H1 (cell line): ENCODE data around the gene PSMD13. TPM values are rescaled to one million over a fixed set of nuclear protein-coding genes. Genes with fewer than 3 reads are reported as not detected.
A peak's percentile ranks its signal among the peaks of the same experiment; 100 is the strongest.

ENCODE experiments used
- CTCF ChIA-PET: fragments of 300-600 bp; sonication (Branson Sonifier 250); formaldehyde crosslinking; loops from one replicate; lab custom pipeline; 2021; ENCODE audit not compliant: partially characterized antibody; lab: Charles Lee
- POLR2A ChIA-PET: fragments of 300-600 bp; sonication (Branson Sonifier 250); formaldehyde crosslinking; loops from one replicate; lab custom pipeline; 2021; ENCODE audit warnings: inconsistent platforms; ENCODE audit not compliant: partially characterized antibody; lab: Charles Lee
- DNase-seq, 2 experiments: peaks; one replicate each; pipeline versions ENCODE4 v3.0.0 to v3.0.0-alpha.2; 2010 to 2022; ENCODE audit warnings: low spot score in 2 of 2, low read depth in 1 of 2, mixed read lengths in 1 of 2
- FAIRE-seq: peaks from 2 replicates; lab custom pipeline; 2011; peaks lifted over from hg19 to GRCh38; lab: Jason Lieb, UNC
- H2AFZ ChIP-seq: 2 replicates; pipeline ENCODE4 v1.8.1; 2012; ENCODE audit warnings: low read length, inconsistent platforms
- H2AK5ac ChIP-seq: 2 replicates; pipeline ENCODE4 v1.6.1; 2013; ENCODE audit warnings: low read depth, low read length
- H2BK120ac ChIP-seq: replicated peaks from 2 replicates; pipeline ENCODE3; 2013; ENCODE audit warnings: low read depth, low read length, inconsistent platforms
- H2BK12ac ChIP-seq: 2 replicates; pipeline ENCODE4 v1.6.1; 2013; ENCODE audit warnings: low read depth, low read length
- H2BK15ac ChIP-seq: 2 replicates; pipeline ENCODE4 v1.6.1; 2013; ENCODE audit warnings: low read length
- H2BK20ac ChIP-seq: 2 replicates; pipeline ENCODE4 v1.6.1; 2013; ENCODE audit warnings: low read length
- H2BK5ac ChIP-seq: 2 replicates; pipeline ENCODE4 v1.6.1; 2013; ENCODE audit warnings: low read depth, low read length
- H3K14ac ChIP-seq: 2 replicates; pipeline ENCODE4 v1.6.1; 2013; ENCODE audit warnings: inconsistent platforms; ENCODE audit not compliant: insufficient read length
- H3K18ac ChIP-seq: 2 replicates; pipeline ENCODE4 v1.6.1; 2013; ENCODE audit warnings: low read length; ENCODE audit errors: extremely low read depth
- H3K23ac ChIP-seq: 2 replicates; pipeline ENCODE4 v1.6.1; 2013; ENCODE audit warnings: inconsistent platforms; ENCODE audit not compliant: insufficient read length
- H3K23me2 ChIP-seq: 2 replicates; pipeline ENCODE4 v1.6.1; 2013; ENCODE audit warnings: low read depth, low read length
- H3K27ac ChIP-seq: 2 replicates; pipeline ENCODE4 v1.6.1; 2011; ENCODE audit warnings: low read depth, low read length, inconsistent platforms
- H3K27me3 ChIP-seq, 4 experiments: replicated peaks in 1 of 4; 1 replicate in 1 of 4; 2 replicates in 3 of 4; pipeline versions ENCODE4 v1.6.1 to v1.8.1; 2011 to 2013; ENCODE audit warnings: low read length in 3 of 4, mild to moderate bottlenecking in 3 of 4, inconsistent platforms in 2 of 4, mixed read lengths in 2 of 4, moderate library complexity in 1 of 4; ENCODE audit not compliant: control insufficient read depth in 3 of 4, insufficient read depth in 3 of 4; ENCODE audit errors: extremely low read depth in 1 of 4
- H3K36me3 ChIP-seq, 4 experiments: 2 replicates each; pipeline versions ENCODE4 v1.6.1 to v1.8.1; 2011 to 2013; ENCODE audit warnings: mild to moderate bottlenecking in 4 of 4, low read length in 3 of 4, moderate library complexity in 2 of 4, control low read depth in 1 of 4, inconsistent platforms in 1 of 4; ENCODE audit not compliant: insufficient read depth in 4 of 4, control insufficient read depth in 2 of 4
- H3K4ac ChIP-seq: replicated peaks from 2 replicates; pipeline ENCODE3; 2013; ENCODE audit warnings: low read length, low read depth, mixed read lengths, inconsistent platforms; ENCODE audit not compliant: insufficient read length
- H3K4me1 ChIP-seq, 4 experiments: replicated peaks in 1 of 4; 1 replicate in 1 of 4; 2 replicates in 3 of 4; pipeline versions ENCODE4 v1.6.1 to v1.8.1; 2011 to 2013; ENCODE audit warnings: low read length in 3 of 4, inconsistent platforms in 2 of 4, mixed read lengths in 1 of 4; ENCODE audit not compliant: insufficient read depth in 4 of 4, control insufficient read depth in 3 of 4
- H3K4me2 ChIP-seq, 2 experiments: 2 replicates each; pipeline versions ENCODE4 v1.6.1 to v1.8.1; 2011 to 2013; ENCODE audit warnings: low read depth in 2 of 2, low read length in 2 of 2, control low read depth in 1 of 2, inconsistent platforms in 1 of 2, mild to moderate bottlenecking in 1 of 2; ENCODE audit not compliant: insufficient read depth in 1 of 2
- H3K4me3 ChIP-seq, 4 experiments: fragments of 200-600, 300-600 bp in 1 of 4; sonication (generic), shearing (Covaris generic), sonication (Bioruptor Twin) in 1 of 4; 2 replicates each; pipeline versions ENCODE4 v1.5.1 to v1.8.1; 2011 to 2016; ENCODE audit warnings: low read length in 4 of 4, low read depth in 3 of 4, control low read depth in 2 of 4, inconsistent platforms in 2 of 4, mild to moderate bottlenecking in 2 of 4, mixed read lengths in 1 of 4, moderate library complexity in 1 of 4; ENCODE audit not compliant: insufficient read depth in 2 of 4; ENCODE audit errors: extremely low read depth in 1 of 4
- H3K56ac ChIP-seq: replicated peaks from 2 replicates; pipeline ENCODE3; 2013; ENCODE audit warnings: low read depth, mild to moderate bottlenecking, mixed read lengths, low read length, inconsistent platforms; ENCODE audit not compliant: insufficient read length
- H3K79me1 ChIP-seq: 2 replicates; pipeline ENCODE4 v1.6.1; 2013; ENCODE audit warnings: low read depth, low read length, control low read depth
- H3K79me2 ChIP-seq, 2 experiments: 2 replicates each; pipeline versions ENCODE4 v1.6.1 to v1.8.1; 2012 to 2013; ENCODE audit warnings: low read length in 2 of 2, mild to moderate bottlenecking in 2 of 2, inconsistent platforms in 1 of 2; ENCODE audit not compliant: insufficient read depth in 2 of 2, control insufficient read depth in 1 of 2
- H3K9ac ChIP-seq, 4 experiments: replicated peaks in 1 of 4; 1 replicate in 1 of 4; 2 replicates in 3 of 4; pipeline versions ENCODE4 v1.6.1 to v1.8.1; 2011 to 2013; ENCODE audit warnings: low read depth in 3 of 4, low read length in 3 of 4, control low read depth in 2 of 4, mild to moderate bottlenecking in 2 of 4, moderate library complexity in 2 of 4, inconsistent platforms in 1 of 4; ENCODE audit errors: extremely low read depth in 1 of 4
- H3K9me3 ChIP-seq, 2 experiments: 2 replicates each; pipeline versions ENCODE4 v1.6.1 to v1.8.1; 2012 to 2013; ENCODE audit warnings: mild to moderate bottlenecking in 2 of 2, moderate library complexity in 2 of 2, control low read depth in 1 of 2, inconsistent platforms in 1 of 2, low read depth in 1 of 2, low read length in 1 of 2, mixed read lengths in 1 of 2; ENCODE audit not compliant: insufficient read depth in 2 of 2
- H4K20me1 ChIP-seq, 2 experiments: replicated peaks in 1 of 2; 2 replicates each; pipeline versions ENCODE3 to v1.8.1; 2011 to 2013; ENCODE audit warnings: inconsistent platforms in 2 of 2, low read length in 2 of 2, mild to moderate bottlenecking in 1 of 2; ENCODE audit not compliant: insufficient read depth in 2 of 2, control insufficient read depth in 1 of 2
- H4K5ac ChIP-seq: 2 replicates; pipeline ENCODE4 v1.6.1; 2013; ENCODE audit warnings: low read length, low read depth, mixed read lengths, inconsistent platforms; ENCODE audit not compliant: insufficient read length
- H4K8ac ChIP-seq: 2 replicates; pipeline ENCODE4 v1.8.0; 2013; ENCODE audit warnings: mild to moderate bottlenecking, moderate library complexity, low read length, inconsistent platforms; ENCODE audit not compliant: insufficient read depth; ENCODE audit errors: extremely low read depth
- H4K91ac ChIP-seq: replicated peaks from 2 replicates; pipeline ENCODE3; 2013; ENCODE audit warnings: low read length, mixed read lengths, inconsistent platforms; ENCODE audit not compliant: insufficient read length
- RXRA ChIP-seq: IDR thresholded peaks from 2 replicates; pipeline ENCODE4 v1.6.1; 2011; ENCODE audit warnings: low read depth, mild to moderate bottlenecking, low read length, moderate library complexity; ENCODE audit not compliant: insufficient read depth
- WGBS, 2 experiments: shearing (Covaris generic) in 1 of 2; methylation state at CpG; one replicate each; pipeline versions ENCODE4 v1.1.6 to v1.1.7; 2013 to 2015; ENCODE audit warnings: low lambda C conversion rate in 2 of 2, mixed read lengths in 2 of 2, inconsistent platforms in 1 of 2, low coverage in 1 of 2, missing lambda C conversion rate in 1 of 2; ENCODE audit not compliant: insufficient replicate concordance in 2 of 2, insufficient coverage in 1 of 2, insufficient read length in 1 of 2; ENCODE audit errors: extremely low coverage in 1 of 2, missing lambda C conversion rate in 1 of 2; 5-methylcytosine and 5-hydroxymethylcytosine counted together
- polyA plus RNA-seq, 7 experiments: library from polyadenylated mRNA; depleted of rRNA in 3 of 7; stranded (reverse) in 5 of 7; unstranded in 2 of 7; fragments of >200 nt in 5 of 7; fragments of 200-250 nt in 2 of 7; gene quantifications; 1 replicate in 5 of 7; 2 replicates in 1 of 7; 4 replicates in 1 of 7; pipeline versions ENCODE4 v1.2.1 to v1.2.3, GENCODE V29; 2011 to 2013; ENCODE audit warnings: missing spikeins in 2 of 7, mixed read lengths in 2 of 7
- total RNA-seq: library from RNA; stranded (reverse); fragmentation: NEBNext Ultra II Directional; extraction: Animal tissue kit (Norgen Biotek cat#: 25700); gene quantifications from 2 replicates; pipeline ENCODE4 v1.2.1, GENCODE V29; 2021

The PSMD13 gene
- total and polyA plus RNA-seq, 2 of the 8 experiments (the other 6 are each of a cell fraction or from before 2014, with no cell fraction given): 121 to 141 TPM

DNA sequence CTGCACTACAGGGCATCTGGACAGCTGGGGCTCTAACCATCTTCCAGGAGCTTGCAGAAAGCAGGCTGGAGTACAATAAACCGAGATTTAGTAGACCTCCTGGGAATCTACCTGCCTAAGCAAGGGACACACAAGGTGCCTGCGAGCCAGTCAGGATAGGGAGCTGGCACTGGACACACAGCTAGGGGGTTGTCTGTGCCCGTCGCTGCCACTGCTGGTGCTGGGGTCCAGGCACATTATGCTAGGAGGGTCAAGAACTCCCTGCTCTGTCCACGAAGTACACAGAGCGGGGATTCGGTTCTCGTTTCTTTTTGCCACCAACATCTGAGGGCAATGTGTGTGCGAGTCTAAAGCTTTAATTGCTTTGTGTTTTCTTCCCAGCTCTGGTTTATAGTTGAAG lies 25.0 kb upstream of the PSMD13 start:
- CTCF ChIA-PET: interaction anchor here (0.7 to 2.4 kb wide), 4 partner anchors 18 to 152 kb away, joined by 3 to 11 read pairs (median 6); no protein-coding TSS in a partner anchor
- no peak overlapping the region for H2BK20ac ChIP-seq
- DNase-seq: no peak
- no peak overlapping the region for H4K5ac ChIP-seq
- POLR2A ChIA-PET: interaction anchor here (2.3 to 8.7 kb wide), 2 partner anchors 10 to 20 kb away, joined by 6 to 99 read pairs; partner anchors contain the start of gene SIRT3
- H3K9ac ChIP-seq: no peak overlapping the region
- no peaks in the 10 kb centered on the region for H3K9me3 ChIP-seq
- H3K14ac ChIP-seq: no peak overlapping the region
- H2BK12ac ChIP-seq: no peak overlapping the region
- H2BK120ac ChIP-seq: no peak overlapping the region
- H3K23ac ChIP-seq: no peak overlapping the region
- no peak overlapping the region for H3K27ac ChIP-seq
- no peak overlapping the region for H3K56ac ChIP-seq
- H3K23me2 ChIP-seq: peaks cover 18% of the 10 kb centered on the region
- H4K91ac ChIP-seq: no peak overlapping the region
- 94% methylated on average over 9 of the region's 9 CpGs; no CpG with 5 or more reads in 1 of the 2 experiments for WGBS, 2 experiments
- peaks cover 32 to 57% (median 41%) of the 10 kb centered on the region in 4 experiments for H3K36me3 ChIP-seq
- no peak overlapping the region for H3K18ac ChIP-seq
- no peak overlapping the region for H2BK15ac ChIP-seq
- FAIRE-seq: no peak
- no peaks in the 10 kb centered on the region for H3K27me3 ChIP-seq
- peaks cover 1 to 6% of the 10 kb centered on the region in 2 experiments for H4K20me1 ChIP-seq
- H3K4ac ChIP-seq: no peak overlapping the region
- H2AFZ ChIP-seq: no peak overlapping the region
- no peak overlapping the region for H3K4me2 ChIP-seq
- peaks cover 0 to 20% of the 10 kb centered on the region in 2 experiments; a peak in 2 of 4 replicates for H3K79me2 ChIP-seq
- H4K8ac ChIP-seq: 0 out of 2 replicates have a peak overlapping the region, but pooled peaks have one; percentile 5
- H3K79me1 ChIP-seq: peaks cover 5% of the 10 kb centered on the region; the same call in 1 of the 2 replicates
- H2BK5ac ChIP-seq: no peak overlapping the region
- H3K4me1 ChIP-seq: peaks cover 0 to 17% (median 6%) of the 10 kb centered on the region in 4 experiments; a peak in 5 of 7 replicates
- no peak overlapping the region for H2AK5ac ChIP-seq
- H3K4me3 ChIP-seq: no peak overlapping the region
- no peak for TF ChIP-seq RXRA
